D721Med (cell line): ENCODE measurements around the gene ATP13A2.

Source experiments
- DNase-seq: peaks from one replicate; pipeline ENCODE4 v3.0.0; 2011; ENCODE audit warnings: low spot score; ENCODE audit not compliant: insufficient read length
- FAIRE-seq: peaks from 2 replicates; lab custom pipeline; 2011; peaks lifted over from hg19 to GRCh38; lab: Jason Lieb, UNC
- TF ChIP-seq, protein P1 (sequence below): IDR thresholded peaks from 2 replicates; pipeline ENCODE4 v1.5.1; 2012; ENCODE audit warnings: mild to moderate bottlenecking, control low read depth; ENCODE audit not compliant: insufficient read depth; ENCODE audit errors: missing control alignments

The ATP13A2 gene

GRCh38 chr1:16975211-16975610, 36.5 kb downstream of the ATP13A2 start:
- TF ChIP-seq, protein P1, sequence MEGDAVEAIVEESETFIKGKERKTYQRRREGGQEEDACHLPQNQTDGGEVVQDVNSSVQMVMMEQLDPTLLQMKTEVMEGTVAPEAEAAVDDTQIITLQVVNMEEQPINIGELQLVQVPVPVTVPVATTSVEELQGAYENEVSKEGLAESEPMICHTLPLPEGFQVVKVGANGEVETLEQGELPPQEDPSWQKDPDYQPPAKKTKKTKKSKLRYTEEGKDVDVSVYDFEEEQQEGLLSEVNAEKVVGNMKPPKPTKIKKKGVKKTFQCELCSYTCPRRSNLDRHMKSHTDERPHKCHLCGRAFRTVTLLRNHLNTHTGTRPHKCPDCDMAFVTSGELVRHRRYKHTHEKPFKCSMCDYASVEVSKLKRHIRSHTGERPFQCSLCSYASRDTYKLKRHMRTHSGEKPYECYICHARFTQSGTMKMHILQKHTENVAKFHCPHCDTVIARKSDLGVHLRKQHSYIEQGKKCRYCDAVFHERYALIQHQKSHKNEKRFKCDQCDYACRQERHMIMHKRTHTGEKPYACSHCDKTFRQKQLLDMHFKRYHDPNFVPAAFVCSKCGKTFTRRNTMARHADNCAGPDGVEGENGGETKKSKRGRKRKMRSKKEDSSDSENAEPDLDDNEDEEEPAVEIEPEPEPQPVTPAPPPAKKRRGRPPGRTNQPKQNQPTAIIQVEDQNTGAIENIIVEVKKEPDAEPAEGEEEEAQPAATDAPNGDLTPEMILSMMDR: no peak
- FAIRE-seq (no peak), DNase-seq (no peak)

DNA sequence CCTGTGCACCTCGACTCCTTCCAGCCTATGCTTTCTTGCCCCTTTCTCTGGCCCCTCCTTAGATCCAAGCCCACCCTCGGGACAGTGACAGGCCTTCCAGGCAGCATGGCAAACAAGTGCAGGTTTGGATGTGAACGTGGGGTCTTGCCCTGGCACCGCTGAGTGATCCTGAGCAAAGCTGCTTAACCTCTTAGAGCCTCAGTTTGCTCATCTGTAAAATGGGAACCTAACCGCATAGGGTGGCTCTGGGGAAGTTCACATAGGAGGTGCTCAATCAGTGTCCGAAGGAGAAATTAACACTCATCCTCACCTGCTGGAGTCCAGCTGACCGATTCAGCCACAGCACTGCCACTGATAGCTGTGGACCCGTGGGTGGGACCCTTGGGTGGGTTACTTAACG, 38.5 kb downstream of the ATP13A2 start:
- TF ChIP-seq, protein P1: no peak
- FAIRE-seq: no peak
- no peak for DNase-seq

DNA sequence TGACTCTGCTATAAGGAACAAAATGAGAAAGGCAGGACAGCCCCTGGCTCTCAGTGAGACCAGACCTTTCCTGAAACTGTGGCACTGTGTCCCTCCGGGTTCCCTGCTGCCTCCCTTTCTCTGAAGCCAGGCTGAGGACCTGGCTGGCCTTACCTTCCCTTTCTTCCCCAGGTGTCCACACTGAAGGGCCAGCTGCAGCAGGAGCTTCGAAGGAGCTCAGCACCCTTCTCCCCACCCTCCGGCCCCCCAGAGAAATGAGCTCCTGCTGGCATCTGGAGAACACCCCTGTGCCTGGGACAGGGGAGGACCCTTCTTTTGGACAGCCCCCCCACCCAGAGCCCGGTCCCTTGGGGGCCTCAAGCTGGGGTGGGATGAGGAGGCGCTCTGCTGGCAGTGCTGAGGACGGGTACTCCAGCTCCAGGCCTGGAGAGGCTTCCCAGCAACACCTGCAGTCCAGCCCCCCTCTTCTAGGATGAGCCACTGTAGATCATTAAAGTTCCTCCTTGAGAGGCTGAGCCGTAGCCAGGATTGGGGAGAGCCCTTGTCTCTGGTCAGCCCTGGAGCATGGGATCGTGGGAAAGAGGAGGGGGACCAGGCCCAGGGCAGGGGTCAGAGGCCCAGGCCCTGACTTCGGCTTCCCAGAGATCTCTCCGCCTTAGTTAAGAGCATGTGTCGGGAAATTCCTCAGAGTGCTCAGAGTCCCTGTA, 39.4 kb downstream of the ATP13A2 start:
- FAIRE-seq (no peak), DNase-seq (no peak)
- TF ChIP-seq, protein P1: no peak

DNA sequence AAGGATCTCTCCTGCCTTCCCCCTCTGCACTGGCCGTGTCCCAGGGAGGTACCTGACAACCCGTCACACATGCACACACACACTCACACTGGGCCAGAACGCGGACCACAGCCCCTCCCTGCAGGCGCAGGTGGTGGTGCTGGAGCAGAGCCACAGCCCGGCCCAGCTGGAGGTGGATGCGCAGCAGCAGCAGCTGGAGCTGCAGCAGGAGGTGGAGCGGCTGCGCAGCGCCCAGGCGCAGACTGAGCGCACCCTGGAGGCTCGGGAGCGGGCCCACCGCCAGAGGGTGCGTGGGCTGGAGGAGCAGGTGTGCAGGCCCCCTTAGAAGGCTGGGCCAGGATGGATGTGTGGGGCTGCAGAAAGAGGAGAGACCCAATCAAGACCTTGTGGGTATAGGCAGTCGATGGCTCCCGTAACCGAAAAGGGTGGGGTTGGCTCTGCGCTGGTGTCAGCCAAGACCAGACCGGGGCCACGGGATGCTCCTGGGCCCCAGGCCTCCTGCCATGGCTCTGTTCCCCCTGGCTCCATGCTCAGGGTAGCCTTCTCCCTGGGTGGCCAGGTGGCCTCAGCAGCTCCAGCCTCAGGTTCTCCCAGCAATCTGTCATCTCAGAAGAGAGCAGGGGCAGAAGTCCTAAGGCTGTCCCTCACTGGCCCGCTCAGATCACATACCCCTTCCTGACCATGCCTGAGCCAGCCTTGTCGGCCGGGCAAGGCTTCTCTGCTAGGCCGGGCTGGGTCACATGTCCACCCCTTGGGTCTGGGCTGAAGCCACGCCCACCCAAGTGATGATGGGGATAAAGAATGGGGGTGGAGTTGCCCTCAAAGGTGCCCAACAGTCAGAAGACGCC, 40.2 kb downstream of the ATP13A2 start:
- FAIRE-seq: no peak
- no peak for DNase-seq
- TF ChIP-seq, protein P1: no peak

DNA sequence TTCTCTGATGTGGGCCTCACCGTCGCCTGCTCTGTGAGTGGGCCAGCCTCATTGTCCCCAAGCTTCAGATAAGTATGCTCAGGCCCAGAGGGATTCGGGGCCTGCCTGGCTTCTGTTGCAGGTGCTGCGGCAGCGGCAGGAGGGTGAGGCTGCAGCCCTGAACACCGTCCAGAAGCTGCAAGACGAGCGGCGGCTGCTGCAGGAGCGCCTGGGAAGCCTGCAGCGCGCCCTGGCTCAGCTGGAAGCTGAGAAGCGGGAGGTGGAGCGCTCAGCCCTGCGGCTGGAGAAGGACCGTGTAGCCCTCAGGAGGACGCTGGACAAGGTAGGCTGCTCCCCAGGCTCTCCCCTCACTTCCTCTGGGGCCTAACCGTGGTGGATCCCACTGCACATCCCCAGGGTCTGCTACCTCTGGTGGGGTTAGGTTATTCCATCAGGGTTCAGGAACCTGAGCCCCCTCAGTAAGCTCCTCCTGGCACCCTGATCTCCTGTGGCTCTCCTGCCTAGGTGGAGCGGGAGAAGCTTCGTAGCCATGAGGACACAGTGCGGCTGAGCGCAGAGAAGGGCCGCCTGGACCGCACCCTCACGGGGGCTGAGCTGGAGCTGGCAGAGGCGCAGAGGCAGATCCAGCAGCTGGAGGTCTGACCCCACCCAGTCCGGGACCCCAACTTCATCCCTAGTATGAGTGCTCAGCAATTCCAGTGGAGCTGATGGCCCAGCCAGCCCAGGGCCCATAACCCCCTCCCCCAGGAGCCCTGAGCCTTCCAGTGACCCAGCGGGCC, 41.4 kb downstream of the ATP13A2 start:
- FAIRE-seq: no peak
- TF ChIP-seq, protein P1: no peak
- no peak for DNase-seq

DNA sequence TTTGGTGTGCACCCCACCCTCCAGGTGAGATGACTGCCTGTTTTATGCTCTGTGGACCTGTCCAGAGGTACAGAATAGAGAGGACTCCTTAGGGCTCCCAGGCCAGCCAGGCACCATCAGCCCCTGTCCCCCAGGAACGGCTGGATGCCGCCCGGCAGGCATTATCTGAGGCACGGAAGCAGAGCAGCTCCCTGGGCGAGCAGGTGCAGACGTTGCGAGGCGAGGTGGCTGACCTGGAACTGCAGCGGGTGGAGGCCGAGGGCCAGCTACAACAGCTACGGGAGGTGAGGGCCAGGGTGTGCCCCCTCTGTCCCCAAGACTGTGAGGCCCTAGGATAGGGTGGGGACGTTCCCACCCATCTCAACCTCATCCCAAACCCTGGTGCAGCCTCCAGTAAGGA, 42.1 kb downstream of the ATP13A2 start:
- TF ChIP-seq, protein P1: no peak
- no peak for FAIRE-seq
- DNase-seq: no peak
